Measurements from ENCODE around the gene FOXS1.
"Not testable (repeated sequence)": the region's sequence is repeated elsewhere in the genome, so short reads cannot be mapped to it uniquely, and the experiment has no call there.

FOXS1 gene

GRCh38 chr20:31816221-31816620 lies 29.2 kb downstream of the FOXS1 start:
- Histone ChIP-seq H3K9me3 (ENCODE audit: insufficient read depth, low read length, severe bottlenecking) (no peaks in the 10 kb centered on the region), H3K9ac (ENCODE audit: low read depth, low read length) (no peak overlapping the region), H3K27me3 (ENCODE audit: insufficient read depth, low read length, poor library complexity) (no peaks in the 10 kb centered on the region), H3K27ac (ENCODE audit: low read length) (no peak overlapping the region), H3K4me1 (ENCODE audit: insufficient read depth, low read length) (no peaks in the 10 kb centered on the region), H3K4me2 (ENCODE audit: insufficient read depth, low read length) (no peak overlapping the region), H3K79me2 (ENCODE audit: insufficient read depth, low read length) (no peaks in the 10 kb centered on the region), H2AFZ (ENCODE audit: low read depth, low read length) (no peak overlapping the region), H3K4me3 (ENCODE audit: low read depth in 1 of 2, low read length in 2 of 2) (no peak overlapping the region), H4K20me1 (ENCODE audit: insufficient read depth, low read length) (no peaks in the 10 kb centered on the region), H3K36me3 (ENCODE audit: insufficient read depth, low read length) (no peaks in the 10 kb centered on the region)
- TF ChIP-seq EZH2 (IDR thresholded peaks at IDR 0.05; ENCODE audit: borderline replicate concordance, low read depth, low read length, severe bottlenecking): no peak
- no peak for TF ChIP-seq CTCF (IDR thresholded peaks at IDR 0.05; ENCODE audit: borderline replicate concordance, extremely low read depth, low read length, poor library complexity, severe bottlenecking)
- DNase-seq (no peak), ATAC-seq (ENCODE audit: insufficient read depth, low read depth) (no peak)

GRCh38 chr20:31815408-31816188 lies 29.8 kb downstream of the FOXS1 start:
- Histone ChIP-seq H2AFZ (ENCODE audit: low read depth, low read length) (no peak overlapping the region), H3K9ac (ENCODE audit: low read depth, low read length) (no peak overlapping the region), H3K27ac (ENCODE audit: low read length) (no peak overlapping the region), H4K20me1 (ENCODE audit: insufficient read depth, low read length) (no peaks in the 10 kb centered on the region), H3K79me2 (ENCODE audit: insufficient read depth, low read length) (no peaks in the 10 kb centered on the region), H3K36me3 (ENCODE audit: insufficient read depth, low read length) (no peaks in the 10 kb centered on the region), H3K4me3 (ENCODE audit: low read depth in 1 of 2, low read length in 2 of 2) (no peak overlapping the region), H3K27me3 (ENCODE audit: insufficient read depth, low read length, poor library complexity) (no peaks in the 10 kb centered on the region), H3K4me2 (ENCODE audit: insufficient read depth, low read length) (no peak overlapping the region), H3K9me3 (ENCODE audit: insufficient read depth, low read length, severe bottlenecking) (no peaks in the 10 kb centered on the region), H3K4me1 (ENCODE audit: insufficient read depth, low read length) (no peaks in the 10 kb centered on the region)
- no peak for DNase-seq
- ATAC-seq (ENCODE audit: insufficient read depth, low read depth): no peak; the same call in 2 of the 3 replicates
- no peak for TF ChIP-seq EZH2 (IDR thresholded peaks at IDR 0.05; ENCODE audit: borderline replicate concordance, low read depth, low read length, severe bottlenecking)
- TF ChIP-seq CTCF (IDR thresholded peaks at IDR 0.05; ENCODE audit: borderline replicate concordance, extremely low read depth, low read length, poor library complexity, severe bottlenecking): no peak

- not testable (repeated sequence) for H3K36me3 ChIP-seq (ENCODE audit: insufficient read depth, low read length); ATAC-seq (ENCODE audit: insufficient read depth, low read depth); H3K27ac ChIP-seq (ENCODE audit: low read length); H3K4me3 ChIP-seq (ENCODE audit: low read depth in 1 of 2, low read length in 2 of 2); H4K20me1 ChIP-seq (ENCODE audit: insufficient read depth, low read length); DNase-seq; H3K4me1 ChIP-seq (ENCODE audit: insufficient read depth, low read length); H3K79me2 ChIP-seq (ENCODE audit: insufficient read depth, low read length); H3K27me3 ChIP-seq (ENCODE audit: insufficient read depth, low read length, poor library complexity); H3K9ac ChIP-seq (ENCODE audit: low read depth, low read length); H3K4me2 ChIP-seq (ENCODE audit: insufficient read depth, low read length); H3K9me3 ChIP-seq (ENCODE audit: insufficient read depth, low read length, severe bottlenecking); H2AFZ ChIP-seq (ENCODE audit: low read depth, low read length)
Observed at GRCh38 chr20:31814142-31814541, 31.3 kb downstream of the FOXS1 start.

GRCh38 chr20:31813611-31814010 lies 31.8 kb downstream of the FOXS1 start:
- TF ChIP-seq EZH2 (IDR thresholded peaks at IDR 0.05; ENCODE audit: borderline replicate concordance, low read depth, low read length, severe bottlenecking) (no peak), CTCF (IDR thresholded peaks at IDR 0.05; ENCODE audit: borderline replicate concordance, extremely low read depth, low read length, poor library complexity, severe bottlenecking) (no peak)
- Histone ChIP-seq H3K9ac (ENCODE audit: low read depth, low read length) (no peak overlapping the region), H4K20me1 (ENCODE audit: insufficient read depth, low read length) (no peaks in the 10 kb centered on the region), H3K4me1 (ENCODE audit: insufficient read depth, low read length) (no peaks in the 10 kb centered on the region), H3K36me3 (ENCODE audit: insufficient read depth, low read length) (no peaks in the 10 kb centered on the region), H3K9me3 (ENCODE audit: insufficient read depth, low read length, severe bottlenecking) (no peaks in the 10 kb centered on the region), H3K4me2 (ENCODE audit: insufficient read depth, low read length) (no peak overlapping the region), H3K4me3 (ENCODE audit: low read depth in 1 of 2, low read length in 2 of 2) (no peak overlapping the region), H3K27ac (ENCODE audit: low read length) (no peak overlapping the region), H3K79me2 (ENCODE audit: insufficient read depth, low read length) (no peaks in the 10 kb centered on the region), H2AFZ (ENCODE audit: low read depth, low read length) (no peak overlapping the region), H3K27me3 (ENCODE audit: insufficient read depth, low read length, poor library complexity) (no peaks in the 10 kb centered on the region)
- DNase-seq (no peak), ATAC-seq (ENCODE audit: insufficient read depth, low read depth) (no peak)
